Urinary bladder (tissue), 4 donors: ENCODE results near the gene THOP1. TPM values are rescaled to one million over a fixed set of nuclear protein-coding genes. Genes with fewer than 3 reads are reported as not detected.

Experiments
- DNase-seq: peaks from one replicate; pipeline ENCODE4 v3.0.0-alpha.2; 2015; ENCODE audit errors: extremely low spot score
- H3K27ac ChIP-seq: one replicate; pipeline ENCODE4 v1.5.1; 2013; ENCODE audit warnings: low read depth, mild to moderate bottlenecking, moderate library complexity
- H3K36me3 ChIP-seq: one replicate; pipeline ENCODE4 v1.6.1; 2013; ENCODE audit warnings: mild to moderate bottlenecking, moderate library complexity; ENCODE audit not compliant: insufficient read depth
- H3K4me1 ChIP-seq: one replicate; pipeline ENCODE4 v1.6.1; 2013; ENCODE audit warnings: mild to moderate bottlenecking, moderate library complexity; ENCODE audit not compliant: insufficient read depth
- H3K4me3 ChIP-seq: one replicate; pipeline ENCODE4 v1.5.1; 2013; ENCODE audit warnings: low read depth, low read length
- WGBS: extraction: QIAGEN DNeasy Blood & Tissue Kit; methylation state at CpG from one replicate; pipeline ENCODE4 v1.1.7; 2013; 5-methylcytosine and 5-hydroxymethylcytosine counted together
- polyA plus RNA-seq: library from polyadenylated mRNA; stranded (reverse); fragments of 200-250 nt; gene quantifications from one replicate; pipeline ENCODE4 v1.2.3, GENCODE V29; 2013
- total RNA-seq: library from RNA; depleted of rRNA; stranded (reverse); fragments of >200 nt; gene quantifications from one replicate; pipeline ENCODE4 v1.2.3, GENCODE V29; 2014
- donor health status: healthy with polysubstance abuse.
- donor health status: healthy.

THOP1 gene
- total and polyA plus RNA-seq, 2 donors, result 29.2 to 50.4 TPM

GRCh38 chr19:2756921-2757881, 28.1 kb upstream of the THOP1 start:
- 94% methylated on average over 48 of the region's 48 CpGs for WGBS

GRCh38 chr19:2758601-2759313, 26.5 kb upstream of the THOP1 start:
- H3K4me1 ChIP-seq, result no peaks in the 10 kb centered on the region
- no peak overlapping the region for H3K4me3 ChIP-seq
- WGBS, result 87% methylated on average over 17 of the region's 17 CpGs
- H3K27ac ChIP-seq, result no peak overlapping the region
- H3K36me3 ChIP-seq, result peaks cover 9% of the 10 kb centered on the region
- DNase-seq, result no peak

More at GRCh38 chr19:2756921-2757881, 28.1 kb upstream of the THOP1 start:
- no peak for DNase-seq
- Histone ChIP-seq H3K4me3 (no peak overlapping the region), H3K36me3 (peaks cover 6% of the 10 kb centered on the region), H3K4me1 (no peaks in the 10 kb centered on the region), H3K27ac (no peak overlapping the region)

- WGBS, result 92% methylated on average over 17 of the region's 17 CpGs
- no peaks in the 10 kb centered on the region for H3K4me1 ChIP-seq
- H3K36me3 ChIP-seq, result peaks cover 9% of the 10 kb centered on the region
- no peak overlapping the region for H3K27ac ChIP-seq
- no peak for DNase-seq
- no peak overlapping the region for H3K4me3 ChIP-seq
Measured at GRCh38 chr19:2759362-2759761, 25.9 kb upstream of the THOP1 start.

GRCh38 chr19:2759965-2760364, 25.3 kb upstream of the THOP1 start:
- Histone ChIP-seq H3K4me1 (no peaks in the 10 kb centered on the region), H3K4me3 (no peak overlapping the region), H3K27ac (no peak overlapping the region), H3K36me3 (peaks cover 9% of the 10 kb centered on the region)
- no peak for DNase-seq
- WGBS, result 95% methylated on average over 7 of the region's 7 CpGs

GRCh38 chr19:2761309-2761677, 24.0 kb upstream of the THOP1 start:
- no peak overlapping the region for H3K4me3 ChIP-seq
- peaks cover 9% of the 10 kb centered on the region for H3K36me3 ChIP-seq
- H3K4me1 ChIP-seq, result no peaks in the 10 kb centered on the region
- WGBS, result 92% methylated on average over 16 of the region's 16 CpGs
- no peak overlapping the region for H3K27ac ChIP-seq
- DNase-seq, result no peak

GRCh38 chr19:2761876-2762782, 23.2 kb upstream of the THOP1 start:
- Histone ChIP-seq H3K4me3 (no peak overlapping the region), H3K36me3 (peaks cover 9% of the 10 kb centered on the region), H3K4me1 (no peaks in the 10 kb centered on the region), H3K27ac (no peak overlapping the region)
- DNase-seq, result no peak
- WGBS, result 93% methylated on average over 43 of the region's 43 CpGs

- Histone ChIP-seq H3K27ac (no peak overlapping the region), H3K4me1 (no peaks in the 10 kb centered on the region), H3K4me3 (no peak overlapping the region), H3K36me3 (peaks cover 9% of the 10 kb centered on the region)
- DNase-seq, result no peak
- 93% methylated on average over 23 of the region's 23 CpGs for WGBS
Measured at GRCh38 chr19:2762783-2763496, 22.4 kb upstream of the THOP1 start.

- Histone ChIP-seq H3K36me3 (peaks cover 9% of the 10 kb centered on the region), H3K4me3 (no peak overlapping the region), H3K27ac (no peak overlapping the region), H3K4me1 (no peaks in the 10 kb centered on the region)
- WGBS, result 95% methylated on average over 12 of the region's 12 CpGs
- no peak for DNase-seq
Measured at GRCh38 chr19:2763687-2764086, 21.6 kb upstream of the THOP1 start.

- DNase-seq, result no peak
- H3K27ac ChIP-seq, result no peak overlapping the region
- no peak overlapping the region for H3K4me3 ChIP-seq
- peaks cover 9% of the 10 kb centered on the region for H3K36me3 ChIP-seq
- no peaks in the 10 kb centered on the region for H3K4me1 ChIP-seq
- 95% methylated on average over 21 of the region's 21 CpGs for WGBS
Measured at GRCh38 chr19:2764945-2765344, 20.4 kb upstream of the THOP1 start.

- WGBS, result 89% methylated on average over 15 of the region's 15 CpGs
- H3K36me3 ChIP-seq, result peaks cover 9% of the 10 kb centered on the region
- no peak overlapping the region for H3K4me3 ChIP-seq
- no peak overlapping the region for H3K27ac ChIP-seq
- no peaks in the 10 kb centered on the region for H3K4me1 ChIP-seq
- DNase-seq, result no peak
Measured at GRCh38 chr19:2765376-2765775, 19.9 kb upstream of the THOP1 start.

GRCh38 chr19:2766594-2767372, 18.5 kb upstream of the THOP1 start:
- Histone ChIP-seq H3K27ac (no peak overlapping the region), H3K36me3 (peaks cover 3% of the 10 kb centered on the region), H3K4me3 (no peak overlapping the region), H3K4me1 (no peaks in the 10 kb centered on the region)
- 95% methylated on average over 35 of the region's 35 CpGs for WGBS
- no peak for DNase-seq

GRCh38 chr19:2767688-2768087, 17.6 kb upstream of the THOP1 start:
- Histone ChIP-seq H3K36me3 (peaks cover 3% of the 10 kb centered on the region), H3K27ac (no peak overlapping the region), H3K4me1 (no peaks in the 10 kb centered on the region), H3K4me3 (no peak overlapping the region)
- 96% methylated on average over 19 of the region's 19 CpGs for WGBS
- no peak for DNase-seq
